SK-N-SH (cell line): ENCODE results near the gene KDM4C. TPM values are rescaled to one million over a fixed set of nuclear protein-coding genes. Genes with fewer than 3 reads are reported as not detected.

Experiments
- CTCF ChIA-PET: fragments of 300-600, 350-600 bp; formaldehyde crosslinking; extraction: SDS; loops from one replicate; lab custom pipeline; 2021; lab: Yijun Ruan, JAX
- POLR2A ChIA-PET: fragments of 350-600 bp; sonication (Branson Sonifier 250); formaldehyde crosslinking; extraction: SDS; loops from one replicate; lab custom pipeline; 2020; ENCODE audit warnings: antibody characterized with exemption, inconsistent platforms; lab: Yijun Ruan, JAX
- DNase-seq: peaks from one replicate; pipeline ENCODE4 v3.0.0; 2012
- H2AFZ ChIP-seq: fragments of 200-600 bp; sonication (generic); 2 replicates; pipeline ENCODE4 v1.8.1; 2016; ENCODE audit warnings: antibody characterized with exemption, mild to moderate bottlenecking, low read depth
- H3F3A ChIP-seq: fragments of 200-600 bp; sonication (generic); replicated peaks from 2 replicates; pipeline ENCODE3; 2016; ENCODE audit warnings: antibody characterized with exemption, mild to moderate bottlenecking; ENCODE audit not compliant: insufficient read depth
- H3K27ac ChIP-seq, 2 experiments: fragments of 200-500 bp in 1 of 2; fragments of 200-600 bp in 1 of 2; sonication (Bioruptor generic) in 1 of 2; sonication (generic), shearing (Covaris generic) in 1 of 2; 2 replicates each; pipeline versions ENCODE4 v1.5.1 to v1.6.1; 2014 to 2016; ENCODE audit warnings: low read depth in 2 of 2, inconsistent platforms in 1 of 2, low read length in 1 of 2, mild to moderate bottlenecking in 1 of 2, mixed read lengths in 1 of 2
- H3K27me3 ChIP-seq: fragments of 200-600 bp; sonication (generic), shearing (Covaris generic); 2 replicates; pipeline ENCODE4 v1.6.1; 2016; ENCODE audit warnings: mixed run types; ENCODE audit not compliant: insufficient read depth
- H3K36me3 ChIP-seq, 2 experiments: fragments of 200-500 bp in 1 of 2; fragments of 200-600 bp in 1 of 2; sonication (Bioruptor generic) in 1 of 2; sonication (generic) in 1 of 2; replicated peaks in 1 of 2; 2 replicates each; pipeline versions ENCODE3 to v1.5.1; 2014 to 2016; ENCODE audit warnings: low read length in 1 of 2, mild to moderate bottlenecking in 1 of 2; ENCODE audit not compliant: insufficient read depth in 2 of 2, control insufficient read depth in 1 of 2
- H3K4me1 ChIP-seq, 2 experiments: fragments of 200-500 bp in 1 of 2; fragments of 200-600 bp in 1 of 2; sonication (Bioruptor generic) in 1 of 2; sonication (generic), shearing (Covaris generic) in 1 of 2; 2 replicates each; pipeline versions ENCODE4 v1.5.1 to v1.6.1; 2014 to 2016; ENCODE audit warnings: low read depth in 1 of 2, low read length in 1 of 2, mixed run types in 1 of 2; ENCODE audit not compliant: insufficient read depth in 2 of 2, control insufficient read depth in 1 of 2
- H3K4me2 ChIP-seq: fragments of 200-600 bp; sonication (generic), shearing (Covaris generic); 2 replicates; pipeline ENCODE4 v1.6.1; 2017; ENCODE audit warnings: mixed run types
- H3K4me3 ChIP-seq, 2 experiments: fragments of 200-500 bp in 1 of 2; fragments of 200-600 bp in 1 of 2; sonication (Bioruptor generic) in 1 of 2; sonication (generic), shearing (Covaris generic) in 1 of 2; 2 replicates each; pipeline versions ENCODE4 v1.5.1 to v1.8.1; 2014 to 2016; ENCODE audit warnings: low read depth in 2 of 2, inconsistent platforms in 1 of 2, low read length in 1 of 2, mild to moderate bottlenecking in 1 of 2, mixed read lengths in 1 of 2, moderate library complexity in 1 of 2
- H3K79me2 ChIP-seq: fragments of 200-600 bp; sonication (generic); 2 replicates; pipeline ENCODE4 v1.8.1; 2017; ENCODE audit warnings: mild to moderate bottlenecking; ENCODE audit not compliant: insufficient read depth
- H3K9ac ChIP-seq: fragments of 200-600 bp; sonication (generic); 2 replicates; pipeline ENCODE4 v1.6.1; 2017; ENCODE audit warnings: mixed run types
- H3K9me2 ChIP-seq: fragments of 200-600 bp; sonication (generic); 2 replicates; pipeline ENCODE4 v1.6.1; 2017; ENCODE audit warnings: mixed run types
- H3K9me3 ChIP-seq: fragments of 200-600 bp; sonication (generic); 2 replicates; pipeline ENCODE4 v1.6.1; 2017; ENCODE audit warnings: mixed run types, mild to moderate bottlenecking, moderate library complexity
- H4K20me1 ChIP-seq: fragments of 200-600 bp; sonication (generic); 2 replicates; pipeline ENCODE4 v1.6.1; 2017; ENCODE audit warnings: mild to moderate bottlenecking, mixed run types; ENCODE audit not compliant: insufficient read depth
- ELF1 ChIP-seq: IDR thresholded peaks from 2 replicates; pipeline ENCODE4 v1.4.0; 2012
- EP300 ChIP-seq, 2 experiments: IDR thresholded peaks; 2 replicates each; pipeline versions ENCODE4 v1.4.0 to v1.6.1; 2012; ENCODE audit warnings: borderline replicate concordance in 1 of 2, low read depth in 1 of 2, low read length in 1 of 2
- GABPA ChIP-seq: IDR thresholded peaks from 2 replicates; pipeline ENCODE4 v1.4.0; 2012; ENCODE audit warnings: low read depth, mild to moderate bottlenecking
- JUND ChIP-seq: IDR thresholded peaks from 2 replicates; pipeline ENCODE4 v1.4.0; 2012
- MEF2A ChIP-seq: IDR thresholded peaks from 2 replicates; pipeline ENCODE4 v1.4.0; 2012; ENCODE audit warnings: low read depth, borderline replicate concordance
- NRF1 ChIP-seq: IDR thresholded peaks from 2 replicates; pipeline ENCODE4 v1.6.1; 2012; ENCODE audit warnings: low read depth, mild to moderate bottlenecking, low read length
- RAD21 ChIP-seq: IDR thresholded peaks from 2 replicates; pipeline ENCODE4 v1.6.1; 2012; ENCODE audit warnings: mild to moderate bottlenecking, low read length
- REST ChIP-seq: IDR thresholded peaks from 2 replicates; pipeline ENCODE4 v1.6.1; 2012; ENCODE audit warnings: mild to moderate bottlenecking, low read depth, low read length, moderate library complexity
- RXRA ChIP-seq: IDR thresholded peaks from 2 replicates; pipeline ENCODE4 v1.4.0; 2012; ENCODE audit warnings: low read depth, mild to moderate bottlenecking, borderline replicate concordance
- SIN3A ChIP-seq: IDR thresholded peaks from 2 replicates; pipeline ENCODE4 v1.6.1; 2012; ENCODE audit warnings: low read depth, mild to moderate bottlenecking, low read length, moderate library complexity, borderline replicate concordance
- SMC3 ChIP-seq: IDR thresholded peaks from 2 replicates; pipeline ENCODE4 v1.6.1; 2012; ENCODE audit warnings: low read depth, low read length, improper control_type of control experiment
- TAF1 ChIP-seq: IDR thresholded peaks from 2 replicates; pipeline ENCODE4 v1.6.1; 2012; ENCODE audit warnings: low read depth, mild to moderate bottlenecking, low read length, moderate library complexity, borderline replicate concordance
- TEAD4 ChIP-seq: IDR thresholded peaks from 2 replicates; pipeline ENCODE4 v1.4.0; 2012; ENCODE audit warnings: mild to moderate bottlenecking, borderline replicate concordance; ENCODE audit not compliant: insufficient read depth
- WGBS: methylation state at CpG from one replicate; pipeline ENCODE4 v1.1.6; 2017; ENCODE audit warnings: low lambda C conversion rate; 5-methylcytosine and 5-hydroxymethylcytosine counted together
- polyA plus RNA-seq, 3 experiments: library from polyadenylated mRNA; depleted of rRNA; stranded (reverse); fragments of >200 nt; gene quantifications; 2 replicates each; pipeline ENCODE4 v1.2.3, GENCODE V29; 2012
- TF ChIP-seq, protein P1 (sequence below): IDR thresholded peaks from 2 replicates; pipeline ENCODE4 v1.4.0; 2012; ENCODE audit warnings: low read depth, borderline replicate concordance

Gene KDM4C
- polyA plus RNA-seq, 1 of the 3 experiments (the other 2 are of a cell fraction) = 9.4 TPM

GRCh38 chr9:6975198-6975597 lies 217.4 kb downstream of the KDM4C start (continued):
- TF ChIP-seq EP300 (IDR thresholded peaks at IDR 0.05; ENCODE audit: borderline replicate concordance in 1 of 2, low read depth in 1 of 2, low read length in 1 of 2) = no peak
- no peak for TF ChIP-seq RAD21
- no peak for TF ChIP-seq GABPA

DNA sequence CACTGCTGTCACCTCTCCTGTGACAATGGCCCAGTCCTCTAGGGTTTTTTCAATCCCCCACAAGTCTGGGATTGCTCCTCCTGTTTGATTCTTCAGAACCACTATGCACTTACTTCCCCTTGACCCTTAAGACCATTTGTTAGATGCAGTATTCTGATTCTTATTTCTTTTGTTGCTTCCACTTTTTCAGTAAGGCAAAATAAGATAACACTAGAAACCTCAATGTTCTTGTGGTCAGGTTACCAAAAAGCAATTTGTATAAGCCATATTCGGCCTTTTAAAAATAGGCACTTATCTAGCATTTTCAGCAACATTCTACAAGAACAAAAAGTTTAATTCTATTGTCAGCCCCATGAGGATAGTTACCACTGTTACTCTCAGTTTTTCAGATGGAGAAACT lies 220.0 kb downstream of the KDM4C start:
- Histone ChIP-seq H3K27ac (no peak overlapping the region), H3K4me2 (no peak overlapping the region)
- TF ChIP-seq RXRA (no peak), SIN3A (no peak), JUND (no peak), MEF2A (no peak), NRF1 (no peak), TAF1 (no peak), ELF1 (no peak), GABPA (no peak), REST (no peak), SMC3 (no peak), RAD21 (no peak), TEAD4 (no peak)
- TF ChIP-seq, protein P1, sequence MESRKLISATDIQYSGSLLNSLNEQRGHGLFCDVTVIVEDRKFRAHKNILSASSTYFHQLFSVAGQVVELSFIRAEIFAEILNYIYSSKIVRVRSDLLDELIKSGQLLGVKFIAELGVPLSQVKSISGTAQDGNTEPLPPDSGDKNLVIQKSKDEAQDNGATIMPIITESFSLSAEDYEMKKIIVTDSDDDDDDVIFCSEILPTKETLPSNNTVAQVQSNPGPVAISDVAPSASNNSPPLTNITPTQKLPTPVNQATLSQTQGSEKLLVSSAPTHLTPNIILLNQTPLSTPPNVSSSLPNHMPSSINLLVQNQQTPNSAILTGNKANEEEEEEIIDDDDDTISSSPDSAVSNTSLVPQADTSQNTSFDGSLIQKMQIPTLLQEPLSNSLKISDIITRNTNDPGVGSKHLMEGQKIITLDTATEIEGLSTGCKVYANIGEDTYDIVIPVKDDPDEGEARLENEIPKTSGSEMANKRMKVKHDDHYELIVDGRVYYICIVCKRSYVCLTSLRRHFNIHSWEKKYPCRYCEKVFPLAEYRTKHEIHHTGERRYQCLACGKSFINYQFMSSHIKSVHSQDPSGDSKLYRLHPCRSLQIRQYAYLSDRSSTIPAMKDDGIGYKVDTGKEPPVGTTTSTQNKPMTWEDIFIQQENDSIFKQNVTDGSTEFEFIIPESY = no peak
- TF ChIP-seq, all 33 proteins: peak for 0
- ChIA-PET POLR2A (no interaction called here), CTCF (no interaction called here)
- Histone ChIP-seq H2AFZ (no peak overlapping the region), H3F3A (peaks cover 3% of the 10 kb centered on the region), H3K4me3 (no peak overlapping the region), H3K27me3 (no peaks in the 10 kb centered on the region), H3K9me3 (no peaks in the 10 kb centered on the region), H3K9ac (no peak overlapping the region), H3K9me2 (no peaks in the 10 kb centered on the region), H4K20me1 (no peaks in the 10 kb centered on the region), H3K36me3 (peaks cover 4 to 7% of the 10 kb centered on the region in 2 experiments), H3K79me2 (no peaks in the 10 kb centered on the region), H3K4me1 (peaks cover 0 to 5% of the 10 kb centered on the region in 2 experiments; a peak in 2 of 4 replicates)
- no peak for DNase-seq
- 100% methylated on average over 1 of the region's 1 CpG for WGBS
